Endodermal cell (in vitro differentiated cells): Measurements from ENCODE around the gene RALGPS1. TPM values are rescaled to one million over a fixed set of nuclear protein-coding genes. Genes with fewer than 3 reads are reported as not detected.

Experiments
- DNase-seq: peaks from one replicate; pipeline ENCODE4 v3.0.0-alpha.2; 2017
- H3K27ac ChIP-seq: 2 replicates; pipeline ENCODE4 v1.5.1; 2013; ENCODE audit warnings: mild to moderate bottlenecking, low read depth, low read length, moderate library complexity
- H3K27me3 ChIP-seq: 2 replicates; pipeline ENCODE4 v1.6.1; 2013; ENCODE audit warnings: mild to moderate bottlenecking, low read length, moderate library complexity; ENCODE audit not compliant: insufficient read depth, control insufficient read depth, poor library complexity, severe bottlenecking
- H3K36me3 ChIP-seq: 2 replicates; pipeline ENCODE4 v1.7.0; 2013; ENCODE audit warnings: mild to moderate bottlenecking, low read length, moderate library complexity; ENCODE audit not compliant: control insufficient read depth, insufficient read depth
- H3K4me1 ChIP-seq: one replicate; pipeline ENCODE4 v1.7.0; 2013; ENCODE audit warnings: low read length; ENCODE audit not compliant: control insufficient read depth, insufficient read depth
- H3K4me3 ChIP-seq: 2 replicates; pipeline ENCODE4 v1.5.1; 2013; ENCODE audit warnings: mild to moderate bottlenecking, low read length, moderate library complexity
- H3K9ac ChIP-seq: 2 replicates; pipeline ENCODE4 v1.6.1; 2013; ENCODE audit warnings: mild to moderate bottlenecking, low read length, moderate library complexity; ENCODE audit not compliant: poor library complexity, severe bottlenecking; ENCODE audit errors: extremely low read depth
- H3K9me3 ChIP-seq: 2 replicates; pipeline ENCODE4 v1.6.1; 2013; ENCODE audit warnings: mild to moderate bottlenecking, low read length, moderate library complexity; ENCODE audit not compliant: control insufficient read depth
- H3K27ac Mint-ChIP-seq: 2 replicates; pipeline ENCODE4 v1.8.0; 2020; ENCODE audit warnings: mixed read lengths
- H3K27me3 Mint-ChIP-seq: 2 replicates; pipeline ENCODE4 v1.8.0; 2021; ENCODE audit warnings: mild to moderate bottlenecking, mixed read lengths; ENCODE audit not compliant: insufficient read depth
- H3K36me3 Mint-ChIP-seq: 2 replicates; pipeline ENCODE4 v1.8.0; 2020; ENCODE audit warnings: low read depth, mixed read lengths
- H3K4me1 Mint-ChIP-seq: 2 replicates; pipeline ENCODE4 v1.8.0; 2020; ENCODE audit warnings: mixed read lengths
- H3K4me3 Mint-ChIP-seq: 2 replicates; pipeline ENCODE4 v1.8.0; 2020; ENCODE audit warnings: mild to moderate bottlenecking, moderate library complexity, mixed read lengths
- H3K9me3 Mint-ChIP-seq: 2 replicates; pipeline ENCODE4 v1.8.0; 2020; ENCODE audit warnings: mild to moderate bottlenecking, mixed read lengths
- WGBS, 2 experiments: methylation state at CpG; one replicate each; pipeline versions ENCODE4 v1.1.5 to v1.1.7; 2013; ENCODE audit warnings: missing lambda C conversion rate in 2 of 2, mixed read lengths in 1 of 2; ENCODE audit not compliant: insufficient coverage in 1 of 2, insufficient read length in 1 of 2; 5-methylcytosine and 5-hydroxymethylcytosine counted together
- total RNA-seq, 2 donors: library from RNA; stranded (reverse); fragmentation: NEBNext Ultra II Directional in 1 of 2; extraction: Animal tissue kit (Norgen Biotek cat#: 25700) in 1 of 2; gene quantifications; 2 replicates in 1 of 2; 3 replicates in 1 of 2; pipeline ENCODE4 v1.2.1, GENCODE V29; 2021
- TF ChIP-seq, protein P1 (sequence below): fragments of 200-600 bp; sonication (generic); conservative IDR thresholded peaks from 2 replicates; pipeline ENCODE4 v1.5.0; 2021; ENCODE audit warnings: antibody characterized with exemption, mild to moderate bottlenecking

RALGPS1 gene
- total RNA-seq, 2 donors from 2014 or later: 23.3 to 25.0 TPM

DNA sequence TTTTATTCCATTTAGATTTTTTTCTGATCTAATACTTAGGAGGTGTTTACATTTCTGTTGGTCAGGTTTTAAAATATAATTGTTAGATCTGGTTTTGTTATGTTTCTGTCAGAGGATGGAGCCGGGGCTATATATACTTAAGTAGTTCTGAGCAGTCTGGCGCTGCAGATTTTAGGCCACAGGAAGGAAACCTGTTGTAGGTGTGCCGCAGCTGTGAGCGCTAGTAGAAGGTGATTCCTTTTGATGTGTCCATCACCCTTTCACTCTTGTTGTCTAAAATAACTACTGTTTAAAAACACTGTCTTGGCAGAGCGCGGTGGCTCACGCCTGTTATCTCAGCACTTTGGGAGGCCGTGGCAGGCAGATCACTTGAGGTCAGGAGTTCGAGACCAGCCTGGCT, 37.2 kb upstream of the RALGPS1 start:
- Mint-ChIP-seq H3K4me3 (no peak overlapping the region), H3K36me3 (peaks cover 35% of the 10 kb centered on the region), H3K9me3 (peaks cover 3% of the 10 kb centered on the region), H3K27me3 (no peaks in the 10 kb centered on the region), H3K27ac (no peak overlapping the region), H3K4me1 (peaks cover 10% of the 10 kb centered on the region)
- H3K4me1 ChIP-seq: no peaks in the 10 kb centered on the region
- TF ChIP-seq, protein P1, sequence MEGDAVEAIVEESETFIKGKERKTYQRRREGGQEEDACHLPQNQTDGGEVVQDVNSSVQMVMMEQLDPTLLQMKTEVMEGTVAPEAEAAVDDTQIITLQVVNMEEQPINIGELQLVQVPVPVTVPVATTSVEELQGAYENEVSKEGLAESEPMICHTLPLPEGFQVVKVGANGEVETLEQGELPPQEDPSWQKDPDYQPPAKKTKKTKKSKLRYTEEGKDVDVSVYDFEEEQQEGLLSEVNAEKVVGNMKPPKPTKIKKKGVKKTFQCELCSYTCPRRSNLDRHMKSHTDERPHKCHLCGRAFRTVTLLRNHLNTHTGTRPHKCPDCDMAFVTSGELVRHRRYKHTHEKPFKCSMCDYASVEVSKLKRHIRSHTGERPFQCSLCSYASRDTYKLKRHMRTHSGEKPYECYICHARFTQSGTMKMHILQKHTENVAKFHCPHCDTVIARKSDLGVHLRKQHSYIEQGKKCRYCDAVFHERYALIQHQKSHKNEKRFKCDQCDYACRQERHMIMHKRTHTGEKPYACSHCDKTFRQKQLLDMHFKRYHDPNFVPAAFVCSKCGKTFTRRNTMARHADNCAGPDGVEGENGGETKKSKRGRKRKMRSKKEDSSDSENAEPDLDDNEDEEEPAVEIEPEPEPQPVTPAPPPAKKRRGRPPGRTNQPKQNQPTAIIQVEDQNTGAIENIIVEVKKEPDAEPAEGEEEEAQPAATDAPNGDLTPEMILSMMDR: no peak
- no peaks in the 10 kb centered on the region for H3K9me3 ChIP-seq
- 90 to 98% methylated on average over 9 of the region's 9 CpGs for WGBS, 2 experiments
- peaks cover 30% of the 10 kb centered on the region for H3K36me3 ChIP-seq
- no peak overlapping the region for H3K27ac ChIP-seq
- no peak overlapping the region for H3K9ac ChIP-seq
- H3K27me3 ChIP-seq: no peaks in the 10 kb centered on the region
- no peak overlapping the region for H3K4me3 ChIP-seq
- no peak for DNase-seq

DNA sequence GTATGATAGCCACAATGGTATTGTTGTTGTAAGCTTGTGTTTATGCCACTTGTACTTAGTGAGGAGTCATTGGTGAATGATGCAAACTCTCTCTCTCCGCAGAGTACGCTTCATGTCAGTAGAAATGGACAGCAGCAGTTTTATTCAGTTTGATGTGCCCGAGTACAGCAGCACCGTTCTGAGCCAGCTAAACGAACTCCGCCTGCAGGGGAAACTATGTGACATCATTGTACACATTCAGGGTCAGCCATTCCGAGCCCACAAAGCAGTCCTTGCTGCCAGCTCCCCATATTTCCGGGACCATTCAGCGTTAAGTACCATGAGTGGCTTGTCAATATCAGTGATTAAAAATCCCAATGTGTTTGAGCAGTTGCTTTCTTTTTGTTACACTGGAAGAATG, 35.3 kb upstream of the RALGPS1 start:
- no peak overlapping the region for H3K4me3 Mint-ChIP-seq
- no peak overlapping the region for H3K9ac ChIP-seq
- WGBS, 2 experiments: 89 to 96% methylated on average over 9 of the region's 9 CpGs
- H3K9me3 ChIP-seq: no peaks in the 10 kb centered on the region
- H3K4me1 ChIP-seq: no peaks in the 10 kb centered on the region
- no peaks in the 10 kb centered on the region for H3K27me3 ChIP-seq
- H3K27ac Mint-ChIP-seq: no peak overlapping the region
- H3K4me3 ChIP-seq: no peak overlapping the region
- no peaks in the 10 kb centered on the region for H3K27me3 Mint-ChIP-seq
- peaks cover 32% of the 10 kb centered on the region for H3K36me3 Mint-ChIP-seq
- TF ChIP-seq, protein P1: no peak
- DNase-seq: no peak
- H3K27ac ChIP-seq: no peak overlapping the region
- H3K9me3 Mint-ChIP-seq: peaks cover 3% of the 10 kb centered on the region
- peaks cover 13% of the 10 kb centered on the region for H3K4me1 Mint-ChIP-seq
- peaks cover 46% of the 10 kb centered on the region for H3K36me3 ChIP-seq

DNA sequence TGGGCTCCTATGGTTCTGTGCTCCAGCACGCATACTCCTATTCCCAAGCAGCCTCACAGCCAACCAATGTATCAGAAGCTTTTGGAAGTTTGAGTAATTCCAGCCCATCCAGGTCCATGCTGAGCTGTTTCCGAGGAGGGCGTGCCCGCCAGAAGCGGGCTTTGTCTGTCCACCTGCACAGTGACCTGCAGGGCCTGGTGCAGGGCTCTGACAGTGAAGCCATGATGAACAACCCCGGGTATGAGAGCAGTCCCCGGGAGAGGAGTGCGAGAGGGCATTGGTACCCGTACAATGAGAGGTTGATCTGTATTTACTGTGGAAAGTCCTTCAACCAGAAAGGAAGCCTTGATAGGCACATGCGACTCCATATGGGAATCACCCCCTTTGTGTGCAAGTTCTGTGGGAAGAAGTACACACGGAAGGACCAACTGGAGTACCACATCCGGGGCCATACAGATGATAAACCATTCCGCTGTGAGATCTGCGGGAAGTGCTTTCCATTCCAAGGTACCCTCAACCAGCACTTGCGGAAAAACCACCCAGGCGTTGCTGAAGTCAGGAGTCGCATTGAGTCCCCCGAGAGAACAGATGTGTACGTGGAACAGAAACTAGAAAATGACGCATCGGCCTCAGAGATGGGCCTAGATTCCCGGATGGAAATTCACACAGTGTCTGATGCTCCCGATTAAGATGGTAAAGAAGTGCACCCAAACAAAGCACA, 34.2 kb upstream of the RALGPS1 start:
- Mint-ChIP-seq H3K36me3 (peaks cover 32% of the 10 kb centered on the region), H3K27me3 (no peaks in the 10 kb centered on the region), H3K27ac (no peak overlapping the region), H3K4me1 (peaks cover 23% of the 10 kb centered on the region), H3K4me3 (no peak overlapping the region), H3K9me3 (peaks cover 3% of the 10 kb centered on the region)
- Histone ChIP-seq H3K27ac (no peak overlapping the region), H3K27me3 (no peaks in the 10 kb centered on the region), H3K9ac (no peak overlapping the region), H3K4me3 (no peak overlapping the region), H3K9me3 (no peaks in the 10 kb centered on the region), H3K4me1 (peaks cover 7% of the 10 kb centered on the region), H3K36me3 (peaks cover 46% of the 10 kb centered on the region)
- DNase-seq: no peak
- TF ChIP-seq, protein P1: no peak
- 96 to 98% methylated on average over 20 to 23 of the region's 23 CpGs for WGBS, 2 experiments
